Measurements from ENCODE around the gene COQ8B.
A peak's percentile ranks its signal among the peaks of the same experiment; 100 is the strongest.

COQ8B gene

DNA sequence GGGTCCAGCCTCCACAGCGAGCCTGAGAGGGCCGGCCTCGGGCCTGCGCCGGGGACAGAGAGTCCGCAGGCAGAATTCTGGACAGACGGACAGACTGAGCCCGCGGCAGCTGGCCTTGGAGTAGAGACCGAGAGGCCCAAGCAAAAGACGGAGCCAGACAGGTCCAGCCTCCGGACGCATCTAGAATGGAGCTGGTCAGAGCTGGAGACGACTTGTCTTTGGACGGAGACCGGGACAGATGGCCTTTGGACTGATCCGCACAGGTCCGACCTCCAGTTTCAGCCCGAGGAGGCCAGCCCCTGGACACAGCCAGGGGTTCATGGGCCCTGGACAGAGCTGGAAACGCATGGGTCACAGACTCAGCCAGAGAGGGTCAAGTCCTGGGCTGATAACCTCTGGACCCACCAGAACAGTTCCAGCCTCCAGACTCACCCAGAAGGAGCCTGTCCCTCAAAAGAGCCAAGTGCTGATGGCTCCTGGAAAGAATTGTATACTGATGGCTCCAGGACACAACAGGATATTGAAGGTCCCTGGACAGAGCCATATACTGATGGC, 716 bp upstream of the COQ8B start:
- Mint-ChIP-seq H3K9me3 (no peaks in the 10 kb centered on the region), H3K36me3 (ENCODE audit: low read depth) (peaks cover 12% of the 10 kb centered on the region), H3K27me3 (no peaks in the 10 kb centered on the region), H3K4me1 (peaks cover 72% of the 10 kb centered on the region), H3K27ac (no peak overlapping the region), H3K4me3 (peak overlapping the region; percentile 86)
- DNase-seq (peak; percentile 18), ATAC-seq (no peak)

DNA sequence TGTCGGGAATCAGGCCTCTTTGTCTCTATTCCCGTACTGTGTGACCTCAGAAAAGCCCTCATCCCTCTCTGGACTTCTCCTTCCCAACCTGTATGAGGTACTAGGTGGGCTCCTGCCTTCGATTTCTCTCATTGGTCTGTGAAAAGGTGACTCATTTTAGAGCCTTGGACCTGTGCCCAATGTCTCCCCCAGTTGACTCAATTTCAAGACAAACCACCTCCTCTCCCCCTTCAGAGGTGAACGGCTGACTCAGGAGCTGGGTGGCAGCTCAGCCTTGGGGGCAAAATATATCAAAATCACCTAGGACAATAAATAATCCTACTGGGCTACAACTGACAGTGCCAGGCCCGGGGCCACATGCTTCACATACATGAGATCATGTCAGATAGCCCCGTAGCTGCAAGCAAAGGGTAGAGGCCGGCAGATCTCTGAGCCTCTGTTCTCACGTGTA, 630 bp downstream of the COQ8B start:
- H3K27ac Mint-ChIP-seq: peak overlapping the region; percentile 95
- peaks cover 12% of the 10 kb centered on the region for H3K36me3 Mint-ChIP-seq (ENCODE audit: low read depth)
- no peaks in the 10 kb centered on the region for H3K27me3 Mint-ChIP-seq
- H3K4me1 Mint-ChIP-seq: peaks cover 67% of the 10 kb centered on the region
- H3K4me3 Mint-ChIP-seq: peak overlapping the region; percentile 86
- peak; percentile 37 for ATAC-seq
- peak; percentile 78 for DNase-seq
- no peaks in the 10 kb centered on the region for H3K9me3 Mint-ChIP-seq

DNA sequence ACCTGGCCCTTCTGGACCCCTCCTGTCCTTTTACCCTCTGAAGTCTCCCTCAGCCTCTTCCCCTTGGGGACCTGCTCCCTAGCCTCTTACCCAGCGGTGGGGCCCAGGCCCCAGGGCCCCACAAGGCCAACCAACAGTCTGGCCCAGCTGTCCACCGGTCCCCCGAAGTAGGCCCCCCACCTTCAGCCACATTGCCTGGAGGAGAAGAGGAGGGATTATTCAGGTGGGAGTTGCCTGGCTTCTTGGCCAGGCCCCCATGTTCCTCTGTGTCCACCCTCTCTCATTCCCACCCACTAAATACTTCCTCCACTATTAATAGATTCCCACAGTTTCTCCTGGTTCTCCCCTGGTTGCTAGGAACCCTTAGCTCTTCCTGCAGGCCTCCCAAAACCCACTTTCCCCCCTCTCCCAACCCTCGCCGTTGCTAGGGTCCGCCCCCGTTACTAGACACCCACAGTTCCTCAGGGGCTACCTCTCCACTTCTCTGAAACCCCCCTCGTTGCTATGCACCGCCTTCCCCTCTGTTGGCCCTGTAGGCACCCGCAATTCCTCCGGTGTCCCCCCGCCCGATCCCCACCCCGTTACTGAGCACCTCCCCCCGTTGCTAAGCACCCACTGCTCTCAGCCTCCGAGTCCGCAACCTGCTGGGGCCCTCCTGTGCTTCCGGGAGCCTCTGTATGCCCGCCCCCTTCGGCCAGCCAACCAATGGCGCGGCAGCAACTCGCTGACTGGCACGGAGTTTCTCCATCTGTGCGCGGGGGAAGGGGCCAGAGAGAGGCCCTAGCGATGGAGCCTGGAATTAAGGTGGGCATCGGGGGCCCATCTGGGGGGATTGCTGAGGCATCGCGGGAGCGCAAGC, 2.0 kb downstream of the COQ8B start:
- H3K36me3 Mint-ChIP-seq (ENCODE audit: low read depth): peaks cover 16% of the 10 kb centered on the region
- no peaks in the 10 kb centered on the region for H3K27me3 Mint-ChIP-seq
- ATAC-seq (peak; percentile 72), DNase-seq (peak; percentile 94)
- H3K9me3 Mint-ChIP-seq: no peaks in the 10 kb centered on the region
- H3K27ac Mint-ChIP-seq: peak overlapping the region; percentile 95
- peak overlapping the region; percentile 86 for H3K4me3 Mint-ChIP-seq
- peaks cover 53% of the 10 kb centered on the region for H3K4me1 Mint-ChIP-seq

DNA sequence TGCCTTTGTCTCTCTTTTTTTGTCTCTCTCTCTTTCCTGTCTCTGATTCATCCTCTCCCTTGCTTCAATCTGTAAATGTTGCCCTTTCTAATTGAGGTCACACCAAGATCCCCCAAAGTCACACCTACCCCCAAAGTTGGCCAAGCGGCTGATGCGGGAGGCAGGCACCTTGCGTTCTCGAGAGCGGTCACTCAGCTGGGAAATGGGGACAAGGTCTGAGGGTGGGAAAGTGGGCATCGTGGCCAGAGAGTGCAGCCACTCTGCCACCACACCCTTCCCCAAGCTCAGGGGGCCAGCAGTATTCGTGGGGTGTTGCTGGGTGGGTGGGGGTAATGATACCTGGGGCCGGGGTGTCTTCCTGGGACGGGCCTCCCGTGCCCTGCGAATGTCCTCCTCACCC, 2.7 kb downstream of the COQ8B start:
- Mint-ChIP-seq H3K4me1 (peaks cover 47% of the 10 kb centered on the region), H3K27ac (peak overlapping the region; percentile 95), H3K4me3 (peak overlapping the region; percentile 86), H3K36me3 (ENCODE audit: low read depth) (peaks cover 16% of the 10 kb centered on the region), H3K27me3 (no peaks in the 10 kb centered on the region), H3K9me3 (no peaks in the 10 kb centered on the region)
- DNase-seq (peak; percentile 18), ATAC-seq (no peak)

DNA sequence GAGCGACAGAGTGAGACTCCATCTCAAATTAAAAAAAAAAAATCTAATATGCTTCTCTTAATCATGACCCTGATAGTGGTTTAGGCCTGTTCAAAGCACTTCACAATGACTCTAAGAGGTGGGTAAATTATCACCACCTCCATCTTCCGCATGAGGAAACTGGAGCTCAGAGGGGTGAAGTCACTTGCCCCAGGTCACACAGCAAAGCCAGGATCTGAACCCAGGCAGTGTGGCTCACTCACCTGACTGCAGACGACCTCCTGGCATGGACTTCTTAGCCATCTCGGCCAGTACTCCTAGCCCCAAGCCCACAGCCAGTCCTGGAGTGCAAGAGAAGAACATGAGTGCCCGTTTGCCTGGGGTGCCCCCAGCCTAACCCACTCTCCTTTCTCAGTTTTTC, 6.9 kb downstream of the COQ8B start:
- ATAC-seq: no peak
- no peak overlapping the region for H3K27ac Mint-ChIP-seq

DNA sequence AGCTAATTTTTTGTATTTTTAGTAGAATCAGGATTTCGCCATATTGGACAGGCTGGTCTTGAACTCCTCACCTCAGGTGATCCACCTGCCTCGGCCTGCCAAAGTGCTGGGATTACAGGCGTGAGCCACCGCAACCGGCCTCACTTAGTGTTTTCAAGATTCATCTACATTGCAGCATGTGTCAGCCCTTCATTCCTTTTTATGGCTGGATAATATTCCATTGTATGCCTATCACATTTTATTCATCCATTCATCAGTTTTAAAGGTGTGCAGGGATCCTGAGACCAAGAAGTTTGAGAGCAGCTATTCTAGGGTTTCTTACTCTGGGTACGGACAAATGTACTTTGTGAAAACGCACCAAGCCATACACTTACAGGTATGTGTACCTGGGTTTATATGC, 9.1 kb downstream of the COQ8B start:
- DNase-seq (no peak), ATAC-seq (no peak)
- H3K27me3 Mint-ChIP-seq: no peaks in the 10 kb centered on the region
- H3K4me3 Mint-ChIP-seq: no peak overlapping the region
- H3K27ac Mint-ChIP-seq: no peak overlapping the region
- H3K9me3 Mint-ChIP-seq: no peaks in the 10 kb centered on the region
- peaks cover 2% of the 10 kb centered on the region for H3K4me1 Mint-ChIP-seq
- H3K36me3 Mint-ChIP-seq (ENCODE audit: low read depth): peaks cover 22% of the 10 kb centered on the region

More for the DNA sequence above, 6.9 kb downstream of the COQ8B start:
- H3K27me3 Mint-ChIP-seq: no peaks in the 10 kb centered on the region
- H3K36me3 Mint-ChIP-seq (ENCODE audit: low read depth): peaks cover 19% of the 10 kb centered on the region
- no peak overlapping the region for H3K4me3 Mint-ChIP-seq
- peaks cover 16% of the 10 kb centered on the region for H3K4me1 Mint-ChIP-seq
- DNase-seq: no peak
- H3K9me3 Mint-ChIP-seq: no peaks in the 10 kb centered on the region

DNA sequence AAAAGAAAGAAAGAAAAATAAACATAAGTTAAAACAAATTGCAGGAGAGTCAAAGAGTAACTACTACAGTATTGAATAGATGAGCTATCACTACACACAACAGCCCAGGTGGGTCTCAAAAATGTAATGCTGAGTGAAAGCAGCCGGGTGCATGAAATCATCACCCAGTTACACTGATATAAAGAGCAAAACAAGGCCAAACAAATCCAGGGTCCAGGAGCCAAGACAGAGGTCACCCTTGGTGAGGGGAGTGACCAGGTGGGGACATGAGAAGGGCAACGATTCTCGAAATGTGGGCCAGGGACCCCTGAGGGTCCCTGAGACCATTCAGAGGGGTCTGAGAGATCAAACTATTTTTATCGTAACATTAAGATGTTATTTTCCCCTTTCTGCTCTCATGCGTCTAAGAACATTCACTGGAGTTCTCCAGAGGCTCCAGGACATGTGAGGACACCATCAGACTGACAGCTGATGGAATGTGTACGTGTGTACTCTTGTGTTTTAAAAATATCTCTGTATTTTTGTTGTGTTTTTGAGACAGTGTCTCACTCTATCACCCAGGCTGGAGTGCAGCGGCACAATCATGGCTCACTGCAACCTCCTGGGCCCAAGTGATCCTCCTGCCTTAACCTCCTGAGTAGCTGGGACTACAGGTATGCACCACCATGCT, 10.6 kb downstream of the COQ8B start:
- Mint-ChIP-seq H3K36me3 (ENCODE audit: low read depth) (peaks cover 24% of the 10 kb centered on the region), H3K27ac (no peak overlapping the region), H3K9me3 (no peaks in the 10 kb centered on the region), H3K27me3 (no peaks in the 10 kb centered on the region), H3K4me3 (no peak overlapping the region), H3K4me1 (no peaks in the 10 kb centered on the region)
- ATAC-seq (no peak), DNase-seq (no peak)

DNA sequence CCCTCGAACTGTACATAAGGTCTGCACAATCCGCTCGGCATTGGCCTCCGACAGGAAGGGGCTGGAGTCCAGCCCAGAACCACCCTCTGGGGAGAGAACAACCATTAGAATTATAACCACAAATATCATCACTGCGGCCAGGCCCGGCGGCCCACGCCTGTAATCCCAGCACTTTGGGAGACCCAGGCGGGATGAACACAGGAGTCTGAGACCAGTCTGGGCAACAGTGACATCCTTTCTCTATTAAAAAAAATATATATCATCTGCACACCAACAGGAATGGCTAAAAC, 11.4 kb downstream of the COQ8B start:
- Mint-ChIP-seq H3K4me3 (no peak overlapping the region), H3K4me1 (no peaks in the 10 kb centered on the region), H3K36me3 (ENCODE audit: low read depth) (peaks cover 20% of the 10 kb centered on the region), H3K27ac (no peak overlapping the region), H3K9me3 (no peaks in the 10 kb centered on the region), H3K27me3 (no peaks in the 10 kb centered on the region)
- DNase-seq: no peak
- no peak for ATAC-seq

DNA sequence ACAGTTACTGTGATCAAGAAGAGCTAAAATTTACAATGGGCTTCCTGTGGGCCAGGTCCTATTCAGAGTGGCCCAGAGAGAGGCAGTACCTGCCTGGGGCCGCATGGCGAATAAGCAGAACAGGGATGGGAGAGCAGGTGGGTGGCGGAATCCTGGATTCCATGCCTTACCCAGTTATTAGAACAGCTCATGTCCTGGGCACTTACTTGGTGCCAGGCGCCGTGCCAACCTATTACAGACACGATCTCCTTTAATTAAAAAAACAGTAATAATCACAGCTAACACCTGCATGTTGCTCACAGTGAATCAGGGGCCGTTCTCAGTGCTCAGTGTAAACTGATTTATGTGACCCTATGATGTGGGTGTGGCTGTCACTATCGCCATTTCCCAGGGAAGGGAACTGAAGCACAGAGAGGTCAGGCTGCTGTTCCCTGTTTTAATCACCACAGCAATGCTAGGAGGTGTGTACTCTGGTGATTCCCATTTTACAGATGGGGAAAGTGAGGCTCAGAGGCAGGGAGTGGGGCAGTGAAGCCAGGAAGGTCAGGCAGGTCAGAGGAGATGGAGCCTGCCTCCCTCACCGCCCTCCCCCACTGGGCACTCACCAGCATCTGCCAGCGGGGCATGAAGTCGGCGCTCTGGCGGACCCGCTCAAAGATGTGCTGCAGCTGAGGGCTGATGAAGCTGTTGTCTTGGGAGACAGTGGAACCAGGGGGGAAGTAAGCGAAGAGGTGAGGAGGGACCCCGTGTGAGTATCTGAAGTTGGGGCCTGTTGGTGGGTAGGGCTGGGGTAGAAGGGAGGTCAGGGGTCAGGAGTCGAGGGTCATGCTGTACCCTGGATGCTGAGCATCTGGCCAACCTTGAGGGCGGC, 12.0 kb downstream of the COQ8B start:
- DNase-seq: no peak
- Mint-ChIP-seq H3K4me3 (no peak overlapping the region), H3K27me3 (no peaks in the 10 kb centered on the region), H3K27ac (no peak overlapping the region), H3K36me3 (ENCODE audit: low read depth) (peaks cover 20% of the 10 kb centered on the region), H3K4me1 (no peaks in the 10 kb centered on the region), H3K9me3 (no peaks in the 10 kb centered on the region)
- ATAC-seq: no peak

DNA sequence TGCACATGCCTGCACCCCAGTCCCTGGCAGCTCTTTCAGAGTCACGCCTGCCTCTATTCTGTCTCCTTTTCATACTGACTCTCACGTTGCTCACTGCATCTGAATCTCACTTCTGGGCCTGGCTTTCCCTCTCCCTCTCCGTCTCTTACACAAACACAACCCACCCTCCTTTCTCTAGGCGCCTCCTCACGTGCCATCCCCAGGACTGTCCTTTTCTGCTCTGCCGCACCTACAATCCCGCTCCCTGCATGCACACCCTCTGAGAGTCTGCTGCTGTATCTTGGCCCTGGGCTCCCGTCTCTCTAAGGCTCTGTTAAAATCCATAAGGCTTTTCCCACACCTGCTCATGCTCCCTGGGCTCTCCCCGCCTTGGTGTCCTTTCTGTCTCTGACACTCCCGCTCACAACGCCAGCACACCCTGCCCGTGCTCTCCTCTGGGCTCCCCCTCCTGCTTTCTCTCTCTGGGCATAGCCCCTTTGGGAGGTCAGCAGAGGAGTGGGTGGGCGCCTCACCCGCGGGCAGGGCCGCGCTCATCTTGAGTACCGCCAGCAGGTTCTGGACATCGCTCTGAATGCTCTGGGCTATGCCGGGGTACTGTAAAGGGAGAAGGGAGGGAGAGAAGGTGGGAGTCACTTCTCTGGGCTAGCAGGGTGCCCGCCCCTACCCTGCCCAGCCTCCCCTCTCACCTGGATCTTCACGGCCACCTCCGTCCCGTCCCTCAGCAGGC, 13.5 kb downstream of the COQ8B start:
- H3K4me3 Mint-ChIP-seq: no peak overlapping the region
- ATAC-seq: no peak
- peaks cover 20% of the 10 kb centered on the region for H3K36me3 Mint-ChIP-seq (ENCODE audit: low read depth)
- H3K27me3 Mint-ChIP-seq: no peaks in the 10 kb centered on the region
- H3K9me3 Mint-ChIP-seq: no peaks in the 10 kb centered on the region
- no peaks in the 10 kb centered on the region for H3K4me1 Mint-ChIP-seq
- H3K27ac Mint-ChIP-seq: no peak overlapping the region
- no peak for DNase-seq

DNA sequence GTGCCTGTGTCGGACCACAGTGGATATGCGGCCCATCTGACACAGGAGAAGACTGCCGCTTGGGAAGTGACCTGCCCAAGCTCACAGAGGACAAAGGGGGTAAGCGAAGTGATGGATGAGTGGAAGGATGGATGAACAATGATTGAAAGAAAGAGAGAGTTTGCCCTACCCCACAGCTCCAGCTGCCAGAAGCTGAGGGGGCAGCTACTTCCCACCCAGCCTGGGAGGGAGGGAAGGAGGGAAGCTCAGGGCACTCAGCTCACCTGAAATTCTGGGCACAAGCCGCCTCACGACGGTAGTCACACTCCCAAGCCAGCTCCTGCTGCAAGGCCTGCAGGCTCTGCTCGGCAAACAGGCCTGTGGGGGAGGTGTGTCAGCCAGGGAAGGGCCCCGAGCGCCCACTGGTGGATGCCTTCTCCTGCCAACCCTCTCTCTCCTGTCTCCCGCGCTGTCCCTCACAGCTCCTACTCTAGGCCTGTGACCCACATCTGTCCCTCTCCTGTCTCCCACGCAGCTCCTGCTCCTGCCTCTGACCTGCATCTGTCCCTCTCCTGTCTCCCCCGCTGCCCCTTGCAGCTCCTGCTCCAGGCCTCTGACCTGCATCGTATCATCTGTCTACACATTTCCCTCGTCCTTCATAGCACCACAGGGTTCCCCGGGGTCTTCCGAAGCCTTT, 14.2 kb downstream of the COQ8B start:
- Mint-ChIP-seq H3K27me3 (no peaks in the 10 kb centered on the region), H3K4me1 (no peaks in the 10 kb centered on the region), H3K36me3 (ENCODE audit: low read depth) (peaks cover 20% of the 10 kb centered on the region), H3K27ac (no peak overlapping the region), H3K4me3 (no peak overlapping the region), H3K9me3 (no peaks in the 10 kb centered on the region)
- DNase-seq: no peak
- ATAC-seq: no peak

DNA sequence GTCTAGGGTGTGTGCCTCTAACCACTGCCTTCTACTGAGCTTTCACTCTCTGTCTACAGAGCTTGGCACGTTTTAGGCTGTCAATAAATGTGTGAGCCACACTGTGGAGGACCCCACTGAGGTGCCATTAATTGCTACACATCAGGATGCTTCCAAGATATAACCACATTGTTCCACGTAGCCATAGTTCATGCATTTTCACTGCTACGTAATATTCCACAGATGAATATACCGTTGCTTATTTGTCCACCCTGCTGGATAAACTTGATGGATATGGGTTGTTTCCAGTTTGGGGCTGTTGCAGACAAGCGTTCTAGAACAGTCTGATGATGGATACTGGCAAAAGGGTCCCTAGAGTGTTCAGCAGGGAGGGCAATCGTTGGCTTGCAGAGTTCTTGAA, 14.9 kb downstream of the COQ8B start:
- H3K36me3 Mint-ChIP-seq (ENCODE audit: low read depth): peaks cover 20% of the 10 kb centered on the region
- H3K27ac Mint-ChIP-seq: no peak overlapping the region
- DNase-seq (no peak), ATAC-seq (no peak)
- no peaks in the 10 kb centered on the region for H3K4me1 Mint-ChIP-seq
- H3K27me3 Mint-ChIP-seq: no peaks in the 10 kb centered on the region
- H3K4me3 Mint-ChIP-seq: no peak overlapping the region
- no peaks in the 10 kb centered on the region for H3K9me3 Mint-ChIP-seq

DNA sequence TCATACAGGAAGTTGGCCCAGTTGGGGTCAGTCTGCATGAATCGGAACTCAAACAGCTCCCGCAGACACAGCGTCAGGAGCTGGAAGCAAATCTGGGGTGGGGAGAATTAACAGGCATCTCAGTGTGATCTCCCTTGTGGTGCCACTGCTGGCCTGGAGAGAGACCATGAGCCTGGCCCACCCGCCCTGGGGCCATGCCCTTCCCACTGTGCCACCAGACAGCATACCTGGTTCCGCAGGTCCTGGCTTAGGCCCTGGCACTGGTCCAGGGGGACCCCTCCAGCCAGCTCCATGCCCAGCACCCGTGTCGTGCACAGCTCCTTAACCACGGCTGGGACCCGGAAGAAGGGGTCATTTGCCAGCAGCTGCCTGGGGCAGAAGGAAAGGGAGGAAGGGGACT, 16.6 kb downstream of the COQ8B start:
- H3K36me3 Mint-ChIP-seq (ENCODE audit: low read depth): peaks cover 20% of the 10 kb centered on the region
- no peak for DNase-seq
- no peak for ATAC-seq
- H3K4me1 Mint-ChIP-seq: no peaks in the 10 kb centered on the region
- H3K27ac Mint-ChIP-seq: no peak overlapping the region
- no peak overlapping the region for H3K4me3 Mint-ChIP-seq
- H3K27me3 Mint-ChIP-seq: no peaks in the 10 kb centered on the region
- no peaks in the 10 kb centered on the region for H3K9me3 Mint-ChIP-seq
